ENCODE results near the gene SDC3. TPM values are rescaled to one million over a fixed set of nuclear protein-coding genes. Genes with fewer than 3 reads are reported as not detected.

Gene SDC3
- total and polyA plus RNA-seq, 2 of the 8 experiments (the other 6 are each of a cell fraction or from before 2014, with no cell fraction given) = 7.0 to 27.0 TPM

DNA sequence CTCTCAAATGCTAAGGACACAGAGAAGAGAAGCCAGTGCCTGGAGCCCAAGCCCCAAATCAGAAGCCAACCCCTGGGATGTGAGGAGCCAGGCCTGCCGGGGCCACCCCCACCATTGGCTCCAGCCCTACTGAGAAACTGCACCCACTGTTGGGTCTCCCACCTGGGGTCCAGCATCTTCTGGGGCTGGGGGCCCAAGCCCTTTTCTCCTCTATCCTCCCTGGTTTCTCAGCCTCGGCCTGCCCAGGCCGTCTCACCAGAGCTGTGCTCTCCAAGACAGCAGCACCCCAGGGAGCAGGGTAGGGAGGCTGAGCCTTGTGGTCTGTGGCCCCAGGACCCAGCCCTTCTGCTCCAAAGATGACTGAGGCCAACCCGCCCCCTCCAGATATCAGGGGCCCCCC lies 37.9 kb downstream of the SDC3 start (continued):
- TF ChIP-seq, protein P1, sequence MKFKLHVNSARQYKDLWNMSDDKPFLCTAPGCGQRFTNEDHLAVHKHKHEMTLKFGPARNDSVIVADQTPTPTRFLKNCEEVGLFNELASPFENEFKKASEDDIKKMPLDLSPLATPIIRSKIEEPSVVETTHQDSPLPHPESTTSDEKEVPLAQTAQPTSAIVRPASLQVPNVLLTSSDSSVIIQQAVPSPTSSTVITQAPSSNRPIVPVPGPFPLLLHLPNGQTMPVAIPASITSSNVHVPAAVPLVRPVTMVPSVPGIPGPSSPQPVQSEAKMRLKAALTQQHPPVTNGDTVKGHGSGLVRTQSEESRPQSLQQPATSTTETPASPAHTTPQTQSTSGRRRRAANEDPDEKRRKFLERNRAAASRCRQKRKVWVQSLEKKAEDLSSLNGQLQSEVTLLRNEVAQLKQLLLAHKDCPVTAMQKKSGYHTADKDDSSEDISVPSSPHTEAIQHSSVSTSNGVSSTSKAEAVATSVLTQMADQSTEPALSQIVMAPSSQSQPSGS (IDR thresholded peaks at IDR 0.05; ENCODE audit: low read length) = no peak
- TF ChIP-seq BCL11A (IDR thresholded peaks at IDR 0.05; ENCODE audit: low read depth in 2 of 2, low read length in 2 of 2) = no peak
- TF ChIP-seq TCF12 (IDR thresholded peaks at IDR 0.05; ENCODE audit: low read depth, low read length) = no peak
- TF ChIP-seq, protein P2, sequence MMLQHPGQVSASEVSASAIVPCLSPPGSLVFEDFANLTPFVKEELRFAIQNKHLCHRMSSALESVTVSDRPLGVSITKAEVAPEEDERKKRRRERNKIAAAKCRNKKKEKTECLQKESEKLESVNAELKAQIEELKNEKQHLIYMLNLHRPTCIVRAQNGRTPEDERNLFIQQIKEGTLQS (IDR thresholded peaks at IDR 0.05; ENCODE audit: insufficient read depth, low read depth, low read length) = no peak
